B cell (primary cell): ENCODE data around the gene RNF19B. TPM values are rescaled to one million over a fixed set of nuclear protein-coding genes. Genes with fewer than 3 reads are reported as not detected.

Source experiments
- ATAC-seq: fragments of 200-7000 bp; cut with Tn5 transposase; one replicate; pipeline ENCODE4 v1.10.0; 2021; ENCODE audit warnings: low read depth, mild to moderate bottlenecking, moderate number of reproducible peaks, moderate library complexity
- CTCF ChIA-PET: fragments of 350-600 bp; sonication (Branson Sonifier 250); formaldehyde crosslinking; loops from one replicate; lab custom pipeline; 2021; ENCODE audit warnings: antibody characterized with exemption, inconsistent platforms; lab: Charles Lee
- POLR2A ChIA-PET: fragments of 350-600 bp; sonication (Branson Sonifier 250); formaldehyde crosslinking; loops from one replicate; lab custom pipeline; 2021; ENCODE audit warnings: antibody characterized with exemption; lab: Charles Lee
- DNase-seq: peaks from one replicate; pipeline ENCODE4 v3.0.0; 2013
- H2AFZ ChIP-seq: 2 replicates; pipeline ENCODE4 v1.6.1; 2012; ENCODE audit warnings: mild to moderate bottlenecking, low read depth, low read length; ENCODE audit not compliant: insufficient read depth, poor library complexity, severe bottlenecking
- H3K27ac ChIP-seq, 2 donors: 1 replicate in 1 of 2; 2 replicates in 1 of 2; pipeline ENCODE4 v1.5.1; 2012 to 2013; ENCODE audit warnings: low read length in 2 of 2, mild to moderate bottlenecking in 2 of 2, moderate library complexity in 1 of 2
- H3K27me3 ChIP-seq, 4 experiments: fragments of 200-600 bp in 1 of 4; sonication (generic) in 1 of 4; replicated peaks in 1 of 4; 1 replicate in 2 of 4; 2 replicates in 2 of 4; pipeline versions ENCODE4 v1.6.1 to v1.7.0; 2013 to 2016; ENCODE audit warnings: low read length in 3 of 4, mild to moderate bottlenecking in 2 of 4, mixed read lengths in 1 of 4, moderate library complexity in 1 of 4; ENCODE audit not compliant: insufficient read depth in 4 of 4, control insufficient read depth in 3 of 4; ENCODE audit errors: control extremely low read depth in 1 of 4
- H3K36me3 ChIP-seq, 2 experiments: replicated peaks in 1 of 2; 1 replicate in 1 of 2; 2 replicates in 1 of 2; pipeline versions ENCODE4 v1.6.1 to v1.7.1; 2013; ENCODE audit warnings: low read length in 1 of 2; ENCODE audit not compliant: insufficient read depth in 2 of 2, control insufficient read depth in 1 of 2; ENCODE audit errors: control extremely low read depth in 1 of 2, extremely low read depth in 1 of 2
- H3K4me1 ChIP-seq, 2 donors: fragments of 200-600 bp in 1 of 2; sonication (generic) in 1 of 2; 1 replicate in 1 of 2; 2 replicates in 1 of 2; pipeline versions ENCODE4 v1.5.1 to v1.6.1; 2013 to 2017; ENCODE audit warnings: low read length in 2 of 2; ENCODE audit not compliant: control insufficient read depth in 2 of 2, insufficient read depth in 2 of 2
- H3K4me2 ChIP-seq: replicated peaks from 2 replicates; pipeline ENCODE3; 2012; ENCODE audit warnings: mild to moderate bottlenecking, low read depth, low read length; ENCODE audit not compliant: poor library complexity, severe bottlenecking
- H3K4me3 ChIP-seq, 5 experiments: fragments of 200-600 bp in 1 of 5; sonication (generic) in 1 of 5; 1 replicate in 3 of 5; 2 replicates in 2 of 5; pipeline versions ENCODE4 v1.5.1 to v1.7.0; 2011 to 2016; ENCODE audit warnings: low read length in 4 of 5, mild to moderate bottlenecking in 4 of 5, low read depth in 2 of 5, control low read depth in 1 of 5, moderate library complexity in 1 of 5; ENCODE audit not compliant: insufficient read depth in 1 of 5; ENCODE audit errors: control extremely low read depth in 1 of 5, extremely low read depth in 1 of 5
- H3K79me2 ChIP-seq: fragments of 200-600 bp; sonication (generic); one replicate; pipeline ENCODE4 v1.6.0; 2016; ENCODE audit warnings: low read length; ENCODE audit not compliant: control insufficient read depth, insufficient read depth
- H3K9ac ChIP-seq: fragments of 200-600 bp; sonication (generic); 2 replicates; pipeline ENCODE4 v1.6.1; 2017; ENCODE audit warnings: mild to moderate bottlenecking, low read length, moderate library complexity
- H3K9me3 ChIP-seq, 3 donors: one replicate each; pipeline versions ENCODE4 v1.6.1 to v1.7.1; 2013; ENCODE audit warnings: low read length in 2 of 3; ENCODE audit not compliant: control insufficient read depth in 2 of 3, insufficient read depth in 1 of 3; ENCODE audit errors: control extremely low read depth in 1 of 3
- H4K20me1 ChIP-seq: 2 replicates; pipeline ENCODE4 v1.6.0; 2012; ENCODE audit warnings: mild to moderate bottlenecking, low read length; ENCODE audit not compliant: insufficient read depth, control insufficient read depth, poor library complexity, severe bottlenecking
- H3K27ac Mint-ChIP-seq: one replicate; pipeline ENCODE4 v1.8.0; 2021; ENCODE audit warnings: mixed read lengths
- H3K27me3 Mint-ChIP-seq: one replicate; pipeline ENCODE4 v1.8.0; 2021; ENCODE audit warnings: mixed read lengths
- H3K4me1 Mint-ChIP-seq: one replicate; pipeline ENCODE4 v1.8.0; 2021; ENCODE audit warnings: mixed read lengths
- H3K4me3 Mint-ChIP-seq: one replicate; pipeline ENCODE4 v1.8.0; 2021; ENCODE audit warnings: mixed read lengths
- H3K9me3 Mint-ChIP-seq: one replicate; pipeline ENCODE4 v1.8.0; 2022; ENCODE audit warnings: mixed read lengths; ENCODE audit not compliant: insufficient read depth
- EZH2 ChIP-seq: IDR thresholded peaks from 2 replicates; pipeline ENCODE4 v1.6.1; 2012; ENCODE audit warnings: borderline replicate concordance, low read depth, mild to moderate bottlenecking, moderate library complexity, low read length; ENCODE audit not compliant: insufficient read depth, poor library complexity, severe bottlenecking
- WGBS: methylation state at CpG from one replicate; pipeline ENCODE4 v1.1.5; 2013; ENCODE audit warnings: missing lambda C conversion rate; ENCODE audit not compliant: insufficient coverage; 5-methylcytosine and 5-hydroxymethylcytosine counted together
- intact Hi-C: fragments of 100-400 bp; cut with micrococcal nuclease; formaldehyde crosslinking; loops from one replicate; pipeline ENCODE4 v1.10.0; 2022
- polyA plus RNA-seq: library from polyadenylated mRNA; depleted of rRNA; stranded (reverse); fragments of >200 nt; gene quantifications from 2 replicates; pipeline ENCODE4 v1.2.3, GENCODE V29; 2012
- total RNA-seq, 2 donors: library from RNA; stranded (reverse); fragments of 120-200 nt in 1 of 2; gene quantifications; 1 replicate in 1 of 2; 2 replicates in 1 of 2; pipeline versions ENCODE4 v1.2.3 to v1.2.4, GENCODE V29; 2013 to 2022
- TF ChIP-seq, protein P1 (sequence below): fragments of 200-600 bp; IDR thresholded peaks from one replicate; pipeline ENCODE4 v1.8.0; 2022; ENCODE audit warnings: antibody characterized with exemption, mild to moderate bottlenecking

RNF19B gene
- total and polyA plus RNA-seq, 2 donors (not counting 1 experiment from before 2014, with no cell fraction given) = 29.9 to 40.3 TPM

DNA sequence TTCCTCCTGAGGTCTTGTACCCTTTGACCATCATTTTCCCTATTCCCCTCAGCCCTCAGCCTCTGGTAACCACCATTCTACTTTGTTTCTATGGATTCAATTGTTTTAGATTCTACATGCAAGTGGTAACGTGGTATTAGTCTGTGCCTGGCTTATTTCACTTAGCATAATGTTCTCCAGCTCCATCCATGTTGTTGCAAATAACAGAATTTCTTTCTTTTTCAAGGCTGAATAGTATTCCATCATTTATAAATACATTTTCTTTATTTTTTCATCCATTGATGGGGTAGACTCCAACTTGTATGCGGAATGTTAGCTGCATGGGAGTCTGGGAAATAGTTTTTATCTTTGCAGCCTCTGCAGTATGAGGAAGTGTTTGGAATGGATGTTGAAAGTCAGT is 37.2 kb downstream of the RNF19B start:
- no peaks in the 10 kb centered on the region for H3K36me3 ChIP-seq
- Mint-ChIP-seq H3K4me3 (no peak overlapping the region), H3K4me1 (peaks cover 17% of the 10 kb centered on the region), H3K27me3 (peaks cover 47% of the 10 kb centered on the region), H3K9me3 (peaks cover 5% of the 10 kb centered on the region), H3K27ac (no peak overlapping the region)
- WGBS = no CpG with 5 or more reads among the region's 2 CpGs
- H3K9ac ChIP-seq = no peak overlapping the region
- POLR2A ChIA-PET = no interaction called here
- DNase-seq = no peak
- CTCF ChIA-PET = interaction anchor here (1.7 to 3.5 kb wide), 2 partner anchors 80 to 128 kb away, joined by 4 to 24 read pairs; no protein-coding TSS in a partner anchor
- H3K9me3 ChIP-seq = peaks cover 0 to 2% (median 0%) of the 10 kb centered on the region in 3 donors
- H3K27me3 ChIP-seq = peaks cover 0 to 38% (median 24%) of the 10 kb centered on the region in 4 experiments
- H3K4me3 ChIP-seq = no peak overlapping the region
- no peak for ATAC-seq
- H4K20me1 ChIP-seq = no peaks in the 10 kb centered on the region
- intact Hi-C loops = no loop called here
- no peak for TF ChIP-seq EZH2
- TF ChIP-seq, protein P1, sequence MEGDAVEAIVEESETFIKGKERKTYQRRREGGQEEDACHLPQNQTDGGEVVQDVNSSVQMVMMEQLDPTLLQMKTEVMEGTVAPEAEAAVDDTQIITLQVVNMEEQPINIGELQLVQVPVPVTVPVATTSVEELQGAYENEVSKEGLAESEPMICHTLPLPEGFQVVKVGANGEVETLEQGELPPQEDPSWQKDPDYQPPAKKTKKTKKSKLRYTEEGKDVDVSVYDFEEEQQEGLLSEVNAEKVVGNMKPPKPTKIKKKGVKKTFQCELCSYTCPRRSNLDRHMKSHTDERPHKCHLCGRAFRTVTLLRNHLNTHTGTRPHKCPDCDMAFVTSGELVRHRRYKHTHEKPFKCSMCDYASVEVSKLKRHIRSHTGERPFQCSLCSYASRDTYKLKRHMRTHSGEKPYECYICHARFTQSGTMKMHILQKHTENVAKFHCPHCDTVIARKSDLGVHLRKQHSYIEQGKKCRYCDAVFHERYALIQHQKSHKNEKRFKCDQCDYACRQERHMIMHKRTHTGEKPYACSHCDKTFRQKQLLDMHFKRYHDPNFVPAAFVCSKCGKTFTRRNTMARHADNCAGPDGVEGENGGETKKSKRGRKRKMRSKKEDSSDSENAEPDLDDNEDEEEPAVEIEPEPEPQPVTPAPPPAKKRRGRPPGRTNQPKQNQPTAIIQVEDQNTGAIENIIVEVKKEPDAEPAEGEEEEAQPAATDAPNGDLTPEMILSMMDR = no peak
- no peaks in the 10 kb centered on the region for H3K79me2 ChIP-seq
- no peak overlapping the region for H2AFZ ChIP-seq
- H3K4me1 ChIP-seq = peaks cover 18 to 22% of the 10 kb centered on the region in 2 donors
- no peak overlapping the region for H3K4me2 ChIP-seq
- H3K27ac ChIP-seq = no peak overlapping the region

GRCh38 chr1:32926562-32926961 is 38.0 kb downstream of the RNF19B start:
- no peak overlapping the region for H2AFZ ChIP-seq
- DNase-seq = no peak
- Mint-ChIP-seq H3K4me3 (no peak overlapping the region), H3K9me3 (peaks cover 5% of the 10 kb centered on the region), H3K27me3 (peaks cover 54% of the 10 kb centered on the region), H3K4me1 (peaks cover 17% of the 10 kb centered on the region), H3K27ac (no peak overlapping the region)
- WGBS = 91% methylated on average over 4 of the region's 6 CpGs
- H3K9ac ChIP-seq = no peak overlapping the region
- no peaks in the 10 kb centered on the region for H3K36me3 ChIP-seq
- no peaks in the 10 kb centered on the region for H3K79me2 ChIP-seq
- H3K27me3 ChIP-seq = peaks cover 0 to 38% (median 24%) of the 10 kb centered on the region in 4 experiments
- no peaks in the 10 kb centered on the region for H4K20me1 ChIP-seq
- H3K27ac ChIP-seq = no peak overlapping the region
- CTCF ChIA-PET = interaction anchor here (0.7 to 3.5 kb wide), 4 partner anchors 11 to 1281 kb away, joined by 3 to 24 read pairs (median 4); no protein-coding TSS in a partner anchor
- no peak overlapping the region for H3K4me3 ChIP-seq
- H3K4me1 ChIP-seq = peaks cover 18 to 22% of the 10 kb centered on the region in 2 donors
- intact Hi-C loops = no loop called here
- POLR2A ChIA-PET = interaction anchor here (0.6 kb wide), 1 partner anchor 248 kb away, joined by 5 read pairs; no protein-coding TSS in a partner anchor
- H3K4me2 ChIP-seq = no peak overlapping the region
- peaks cover 0 to 2% (median 0%) of the 10 kb centered on the region in 3 donors for H3K9me3 ChIP-seq
- ATAC-seq = no peak
- TF ChIP-seq, protein P1 = no peak
- no peak for TF ChIP-seq EZH2
